Fibroblast of lung (primary cell): ENCODE results near the gene KRTAP5-2. TPM values are rescaled to one million over a fixed set of nuclear protein-coding genes. Genes with fewer than 3 reads are reported as not detected.
"Not testable (repeated sequence)": the region's sequence is repeated elsewhere in the genome, so short reads cannot be mapped to it uniquely, and the experiment has no call there.

Experiments used
- DNase-seq, 2 donors: peaks; one replicate each; pipeline versions ENCODE4 v3.0.0 to v3.0.0-alpha.2; 2010; ENCODE audit warnings: low read depth in 2 of 2
- H2AFZ ChIP-seq: 2 replicates; pipeline ENCODE4 v1.5.1; 2012; ENCODE audit warnings: low read length, control low read depth, inconsistent platforms
- H3K27ac ChIP-seq: 2 replicates; pipeline ENCODE4 v1.5.1; 2011; ENCODE audit warnings: low read length, control low read depth; ENCODE audit not compliant: insufficient read depth
- H3K27me3 ChIP-seq: 2 replicates; pipeline ENCODE4 v1.5.1; 2011; ENCODE audit warnings: mild to moderate bottlenecking, low read length; ENCODE audit not compliant: control insufficient read depth, insufficient read depth
- H3K36me3 ChIP-seq: 2 replicates; pipeline ENCODE4 v1.5.1; 2011; ENCODE audit warnings: low read length; ENCODE audit not compliant: control insufficient read depth, insufficient read depth
- H3K4me1 ChIP-seq: 2 replicates; pipeline ENCODE4 v1.5.1; 2011; ENCODE audit warnings: low read length; ENCODE audit not compliant: control insufficient read depth, insufficient read depth; ENCODE audit errors: extremely low read depth
- H3K4me2 ChIP-seq: 2 replicates; pipeline ENCODE4 v1.5.1; 2011; ENCODE audit warnings: low read length, control low read depth; ENCODE audit not compliant: insufficient read depth; ENCODE audit errors: extremely low read depth
- H3K4me3 ChIP-seq, 4 experiments: fragments of 200-600 bp in 1 of 4; sonication (generic) in 1 of 4; replicated peaks in 1 of 4; 2 replicates each; pipeline ENCODE4 v1.5.1; 2011 to 2016; ENCODE audit warnings: low read length in 4 of 4, low read depth in 3 of 4, mild to moderate bottlenecking in 3 of 4, control low read depth in 2 of 4, inconsistent platforms in 1 of 4, mixed read lengths in 1 of 4; ENCODE audit not compliant: insufficient read depth in 1 of 4; ENCODE audit errors: control extremely low read depth in 1 of 4
- H3K79me2 ChIP-seq: 2 replicates; pipeline ENCODE4 v1.5.1; 2012; ENCODE audit warnings: mild to moderate bottlenecking, low read length, inconsistent platforms; ENCODE audit not compliant: control insufficient read depth, insufficient read depth
- H3K9ac ChIP-seq: 2 replicates; pipeline ENCODE4 v1.5.1; 2011; ENCODE audit warnings: mild to moderate bottlenecking, low read length, control low read depth; ENCODE audit not compliant: insufficient read depth
- H3K9me3 ChIP-seq: 2 replicates; pipeline ENCODE4 v1.5.1; 2012; ENCODE audit warnings: low read depth, low read length; ENCODE audit not compliant: control insufficient read depth, insufficient read depth
- H4K20me1 ChIP-seq: 2 replicates; pipeline ENCODE4 v1.5.1; 2011; ENCODE audit warnings: low read length; ENCODE audit not compliant: control insufficient read depth, insufficient read depth; ENCODE audit errors: extremely low read depth
- EZH2 ChIP-seq: IDR thresholded peaks from 2 replicates; pipeline ENCODE4 v1.5.1; 2012; ENCODE audit warnings: low read length, control low read depth, mild to moderate bottlenecking; ENCODE audit errors: missing control alignments
- polyA plus RNA-seq, 2 donors: library from polyadenylated mRNA; depleted of rRNA in 1 of 2; stranded (reverse) in 1 of 2; unstranded in 1 of 2; fragments of >200 nt; gene quantifications; 2 replicates each; pipeline ENCODE4 v1.2.1, GENCODE V29; 2011 to 2012; ENCODE audit warnings: missing spikeins in 1 of 2
- total RNA-seq: library from RNA; depleted of rRNA; stranded (reverse); fragments of >200 nt; gene quantifications from 2 replicates; pipeline ENCODE4 v1.2.1, GENCODE V29; 2014
- TF ChIP-seq, protein P1 (sequence below), 2 donors: IDR thresholded peaks in 1 of 2; conservative IDR thresholded peaks in 1 of 2; 1 replicate in 1 of 2; 2 replicates in 1 of 2; pipeline ENCODE4 v1.5.1; 2011 to 2012; ENCODE audit warnings: low read length in 2 of 2, control low read depth in 1 of 2, inconsistent platforms in 1 of 2, low read depth in 1 of 2, mild to moderate bottlenecking in 1 of 2

Gene KRTAP5-2
- total and polyA plus RNA-seq, 2 donors (not counting 1 experiment from before 2014, with no cell fraction given), result not detected

DNA sequence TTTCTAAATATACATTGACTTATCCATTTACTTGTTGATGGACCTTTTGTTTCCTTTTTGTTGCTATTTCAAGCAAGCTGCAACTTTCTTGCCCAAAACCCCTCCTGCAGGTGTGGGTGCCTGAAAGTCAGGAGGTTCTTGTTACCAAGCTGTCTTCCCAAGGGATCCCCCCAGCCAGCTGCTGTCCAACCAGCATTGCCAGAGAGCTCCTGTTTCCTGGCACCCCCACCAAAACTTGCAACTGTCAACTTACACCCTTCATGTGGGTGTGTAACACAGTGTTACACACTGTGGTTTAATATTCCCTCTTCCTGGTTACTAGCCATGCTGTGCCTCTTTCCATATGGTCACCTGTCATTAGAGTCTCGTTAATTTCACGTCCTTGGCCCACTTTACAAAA is 11.4 kb downstream of the KRTAP5-2 start:
- no peak overlapping the region for H3K27ac ChIP-seq
- H2AFZ ChIP-seq, result no peak overlapping the region
- no peaks in the 10 kb centered on the region for H3K36me3 ChIP-seq
- H3K27me3 ChIP-seq, result peaks cover 6% of the 10 kb centered on the region
- H3K4me2 ChIP-seq, result no peak overlapping the region
- DNase-seq, result no peak
- no peaks in the 10 kb centered on the region for H3K79me2 ChIP-seq
- no peaks in the 10 kb centered on the region for H3K9me3 ChIP-seq
- H3K9ac ChIP-seq, result no peak overlapping the region
- TF ChIP-seq, protein P1, sequence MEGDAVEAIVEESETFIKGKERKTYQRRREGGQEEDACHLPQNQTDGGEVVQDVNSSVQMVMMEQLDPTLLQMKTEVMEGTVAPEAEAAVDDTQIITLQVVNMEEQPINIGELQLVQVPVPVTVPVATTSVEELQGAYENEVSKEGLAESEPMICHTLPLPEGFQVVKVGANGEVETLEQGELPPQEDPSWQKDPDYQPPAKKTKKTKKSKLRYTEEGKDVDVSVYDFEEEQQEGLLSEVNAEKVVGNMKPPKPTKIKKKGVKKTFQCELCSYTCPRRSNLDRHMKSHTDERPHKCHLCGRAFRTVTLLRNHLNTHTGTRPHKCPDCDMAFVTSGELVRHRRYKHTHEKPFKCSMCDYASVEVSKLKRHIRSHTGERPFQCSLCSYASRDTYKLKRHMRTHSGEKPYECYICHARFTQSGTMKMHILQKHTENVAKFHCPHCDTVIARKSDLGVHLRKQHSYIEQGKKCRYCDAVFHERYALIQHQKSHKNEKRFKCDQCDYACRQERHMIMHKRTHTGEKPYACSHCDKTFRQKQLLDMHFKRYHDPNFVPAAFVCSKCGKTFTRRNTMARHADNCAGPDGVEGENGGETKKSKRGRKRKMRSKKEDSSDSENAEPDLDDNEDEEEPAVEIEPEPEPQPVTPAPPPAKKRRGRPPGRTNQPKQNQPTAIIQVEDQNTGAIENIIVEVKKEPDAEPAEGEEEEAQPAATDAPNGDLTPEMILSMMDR (conservative IDR thresholded peaks at IDR 0.05 in 1 of 2, IDR thresholded peaks at IDR 0.05 in 1 of 2; ENCODE audit: low read depth in 1 of 2, low read length in 2 of 2), result no peak
- TF ChIP-seq EZH2, result no peak
- no peaks in the 10 kb centered on the region for H3K4me1 ChIP-seq
- H3K4me3 ChIP-seq, result no peak overlapping the region
- H4K20me1 ChIP-seq, result no peaks in the 10 kb centered on the region

DNA sequence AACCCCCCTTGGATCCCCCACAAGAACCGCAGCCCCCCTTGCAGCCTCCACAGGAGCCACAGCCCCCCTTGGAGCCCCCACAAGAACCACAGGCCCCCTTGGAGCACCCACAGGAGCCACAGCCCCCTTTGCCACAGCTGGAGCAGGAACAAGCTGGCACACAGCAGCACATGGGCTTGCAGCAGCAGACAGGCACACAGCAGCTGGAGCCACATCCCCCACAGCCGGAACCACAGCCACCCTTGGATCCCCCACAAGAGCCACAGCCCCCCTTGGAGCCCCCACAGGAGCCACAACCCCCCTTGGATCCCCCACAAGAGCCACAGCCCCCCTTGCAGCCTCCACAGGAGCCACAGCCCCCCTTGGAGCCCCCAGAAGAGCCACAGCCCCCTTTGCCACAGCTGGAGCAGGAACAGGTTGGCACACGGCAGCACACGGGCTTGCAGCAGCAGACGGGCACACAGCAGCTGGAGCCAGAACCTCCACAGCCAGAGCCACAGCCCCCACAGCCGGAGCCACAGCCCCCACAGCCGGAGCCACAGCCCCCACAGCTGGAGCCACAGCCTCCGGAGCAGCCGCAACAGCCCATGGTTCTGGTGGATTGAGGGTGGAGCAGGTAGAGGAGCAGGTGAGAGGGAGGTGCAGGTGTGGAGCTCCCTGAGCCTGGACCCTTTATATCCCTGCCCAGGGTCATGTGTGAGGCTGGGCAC is 13.3 kb downstream of the KRTAP5-2 start, which contains the start of gene KRTAP5-1:
Gene KRTAP5-1, minus strand, starts transcription at position 623 of the 710 bp plus-strand sequence. Its CDS starts 34 bp downstream, at position 589.
- not testable (repeated sequence) for H2AFZ ChIP-seq, DNase-seq, H3K9me3 ChIP-seq, H3K4me1 ChIP-seq, H3K4me2 ChIP-seq, H3K36me3 ChIP-seq, H3K79me2 ChIP-seq, H3K27me3 ChIP-seq, H3K4me3 ChIP-seq, H3K27ac ChIP-seq, H4K20me1 ChIP-seq, H3K9ac ChIP-seq

DNA sequence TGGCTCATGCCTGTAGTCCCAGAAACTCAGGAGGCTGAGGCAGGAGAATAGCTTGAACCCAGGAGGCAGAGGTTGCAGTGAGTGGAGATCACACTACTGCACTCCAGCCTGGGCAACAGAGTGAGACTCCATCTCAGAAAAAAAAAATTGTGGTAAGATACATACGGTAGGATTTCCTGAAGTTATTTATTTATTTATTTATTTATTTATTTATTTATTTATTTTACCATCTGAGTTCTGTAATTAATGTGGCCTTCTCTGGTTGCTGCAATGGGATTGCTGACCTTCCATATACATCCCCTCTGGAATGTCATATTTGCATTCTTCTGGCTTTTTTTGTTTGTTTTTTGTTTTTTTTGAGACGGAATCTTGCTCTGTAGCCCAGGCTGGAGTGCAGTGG is 15.2 kb downstream of the KRTAP5-2 start:
- H2AFZ ChIP-seq, H3K36me3 ChIP-seq, H3K4me3 ChIP-seq, DNase-seq, H3K9ac ChIP-seq, H3K27me3 ChIP-seq, H3K79me2 ChIP-seq, H3K4me2 ChIP-seq, H3K4me1 ChIP-seq, H4K20me1 ChIP-seq, H3K9me3 ChIP-seq, H3K27ac ChIP-seq: not testable (repeated sequence)

DNA sequence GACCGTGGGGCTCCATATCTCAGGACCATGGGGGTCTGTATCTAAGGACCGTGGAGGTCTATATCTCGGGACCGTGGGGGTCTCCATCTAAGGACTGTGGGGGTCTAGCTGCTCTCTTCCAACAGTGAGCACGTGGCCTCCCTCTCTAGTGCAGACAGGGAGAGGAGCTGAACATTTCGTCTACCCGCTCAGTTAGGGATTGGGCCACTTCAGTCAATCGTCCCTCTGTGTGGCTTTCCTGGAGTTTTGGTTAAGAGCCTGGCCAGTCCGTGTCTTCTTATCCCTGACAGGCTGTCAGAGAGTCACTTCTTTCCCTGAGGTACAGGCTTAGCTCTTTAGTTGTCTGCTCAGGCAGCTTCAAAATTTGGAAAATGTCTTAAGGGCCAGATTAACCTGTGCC is 16.1 kb downstream of the KRTAP5-2 start:
- no peak overlapping the region for H3K4me2 ChIP-seq
- H3K36me3 ChIP-seq, result no peaks in the 10 kb centered on the region
- H3K4me1 ChIP-seq, result no peaks in the 10 kb centered on the region
- no peaks in the 10 kb centered on the region for H3K79me2 ChIP-seq
- H2AFZ ChIP-seq, result no peak overlapping the region
- H3K27ac ChIP-seq, result no peak overlapping the region
- no peak overlapping the region for H3K9ac ChIP-seq
- H3K9me3 ChIP-seq, result no peaks in the 10 kb centered on the region
- no peaks in the 10 kb centered on the region for H4K20me1 ChIP-seq
- TF ChIP-seq EZH2, result no peak
- TF ChIP-seq, protein P1 (conservative IDR thresholded peaks at IDR 0.05 in 1 of 2, IDR thresholded peaks at IDR 0.05 in 1 of 2; ENCODE audit: low read depth in 1 of 2, low read length in 2 of 2), result no peak
- no peaks in the 10 kb centered on the region for H3K27me3 ChIP-seq
- DNase-seq, result no peak
- H3K4me3 ChIP-seq, result no peak overlapping the region
